T-helper 1 cell (primary cell): Measurements from ENCODE around the gene SEMA3B.
"Not testable (repeated sequence)": the region's sequence is repeated elsewhere in the genome, so short reads cannot be mapped to it uniquely, and the experiment has no call there.

Experiments
- DNase-seq, 5 donors: peaks; one replicate each; pipeline ENCODE4 v3.0.0-alpha.2; 2012 to 2020
- total RNA-seq, 4 donors: gene quantifications; one replicate each; lab custom pipeline; 2026; lab: John Stamatoyannopoulos, UW

Gene SEMA3B
- total RNA-seq, result 1.5 to 4.1 (median 2.8) reads per million in 4 donors

DNA sequence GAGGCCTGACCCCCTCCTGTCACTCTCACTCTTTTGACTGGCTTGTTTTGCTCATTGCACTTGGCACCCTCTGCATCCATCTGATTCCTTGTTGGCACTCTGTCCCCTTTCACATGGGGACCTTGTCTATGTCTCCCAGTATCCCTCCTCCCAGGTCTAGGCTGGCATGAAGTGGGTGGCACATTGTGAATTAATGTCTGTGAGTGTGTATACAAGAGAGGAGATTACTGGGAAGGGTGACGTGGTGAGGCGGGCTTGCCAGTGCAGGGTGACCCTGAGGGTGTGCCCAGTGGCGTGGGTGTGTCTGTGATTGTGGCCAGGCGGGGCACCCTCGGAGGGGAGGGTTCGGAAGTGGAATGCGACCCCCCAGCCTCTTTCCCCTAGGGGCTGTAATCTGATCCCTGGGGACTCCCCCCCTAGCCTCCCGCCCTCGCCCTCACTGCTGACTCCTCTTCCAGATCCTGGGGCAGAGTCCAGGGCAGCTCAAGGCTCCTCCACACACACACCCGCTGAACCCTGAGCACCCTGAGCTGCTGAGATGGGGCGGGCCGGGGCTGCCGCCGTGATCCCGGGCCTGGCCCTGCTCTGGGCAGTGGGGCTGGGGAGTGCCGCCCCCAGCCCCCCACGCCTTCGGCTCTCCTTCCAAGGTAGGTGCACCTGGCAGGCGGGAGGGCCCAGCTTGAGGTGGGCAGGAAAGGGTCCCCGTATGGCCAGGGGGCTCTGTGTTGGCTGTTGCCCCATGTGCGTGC, at the start of gene SEMA3B:
SEMA3B (plus strand) TSS at position 445 of the 749 bp plus-strand sequence; CDS start at position 539, 94 bp downstream.
- no peak for DNase-seq

GRCh38 chr3:50219285-50219684, 49.7 kb upstream of the SEMA3B start:
- DNase-seq, result no peak

DNA sequence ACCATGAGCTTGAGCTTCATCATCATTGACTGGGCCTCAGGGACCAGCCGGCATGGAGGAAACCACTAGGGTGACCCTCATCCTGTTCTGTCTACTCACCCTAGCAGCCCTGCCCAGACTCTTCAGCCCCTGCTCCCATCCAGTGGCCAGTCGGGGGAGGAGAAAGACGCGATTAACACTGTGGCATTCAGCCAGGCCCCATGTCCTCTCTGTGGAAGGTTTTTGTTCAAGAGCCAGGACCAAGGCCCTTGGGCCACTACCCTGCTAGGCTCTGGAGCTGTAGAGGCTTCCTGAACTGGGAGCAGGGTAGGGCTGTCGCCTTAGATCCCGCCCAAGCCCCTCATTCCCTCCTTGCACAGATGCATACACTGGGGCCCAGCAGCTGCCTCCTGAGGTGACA, 48.8 kb upstream of the SEMA3B start:
- no peak for DNase-seq

DNA sequence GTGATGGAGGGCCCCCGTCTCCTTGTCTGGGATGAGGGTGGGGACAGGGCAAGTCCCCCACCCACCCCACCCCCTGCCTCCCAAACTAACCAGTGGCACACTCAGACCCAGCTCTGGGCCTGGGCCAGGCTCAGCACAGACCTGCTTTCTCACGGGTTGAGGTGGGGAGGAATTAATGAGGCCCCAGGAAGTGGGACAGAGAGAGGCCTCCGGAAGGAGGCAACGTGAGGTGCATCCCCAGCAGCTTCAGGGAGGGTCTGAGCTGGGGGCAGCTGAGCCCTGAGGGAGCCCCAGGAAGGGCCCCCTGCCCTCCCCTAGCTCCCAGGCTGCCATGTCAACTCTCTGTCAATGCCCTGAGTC, 47.9 kb upstream of the SEMA3B start:
- DNase-seq, result no peak

DNA sequence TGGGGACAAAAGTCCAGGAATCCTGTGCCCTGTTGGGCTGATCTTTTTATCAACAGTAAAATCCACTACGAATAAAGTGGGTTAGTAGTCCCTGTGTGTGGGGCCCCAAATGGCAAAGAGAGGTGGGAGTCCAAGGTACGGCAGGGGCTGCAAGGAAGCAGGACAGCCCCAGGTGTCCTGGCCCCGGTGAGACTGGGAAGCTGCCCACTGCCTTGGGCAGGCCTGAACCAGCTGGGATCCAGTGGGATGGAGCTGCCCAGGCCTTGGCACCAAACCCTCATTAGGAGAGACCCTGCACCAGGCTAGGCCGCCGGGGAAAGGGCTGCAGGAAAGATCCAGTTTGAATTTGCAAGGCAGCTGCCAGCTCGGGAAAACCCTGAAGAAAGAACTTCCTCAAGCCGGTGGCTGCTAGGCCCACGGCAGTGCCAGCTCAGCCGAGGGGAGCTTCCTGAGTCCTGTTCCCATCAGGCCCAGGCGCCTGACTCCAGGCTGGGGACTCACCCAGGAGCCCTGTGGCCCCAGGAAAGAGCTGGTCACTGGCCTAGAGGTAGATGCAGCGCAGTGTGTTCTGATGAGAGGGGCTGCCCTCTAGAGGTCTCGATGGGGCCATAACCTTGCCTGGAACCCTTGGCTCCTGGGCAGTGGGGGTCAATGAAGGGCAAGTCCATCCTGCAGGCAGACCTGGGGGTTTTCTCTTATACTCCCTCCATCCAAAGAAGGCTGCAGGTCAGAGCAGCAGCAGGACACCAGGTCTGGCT, 47.4 kb upstream of the SEMA3B start:
- no peak for DNase-seq

DNA sequence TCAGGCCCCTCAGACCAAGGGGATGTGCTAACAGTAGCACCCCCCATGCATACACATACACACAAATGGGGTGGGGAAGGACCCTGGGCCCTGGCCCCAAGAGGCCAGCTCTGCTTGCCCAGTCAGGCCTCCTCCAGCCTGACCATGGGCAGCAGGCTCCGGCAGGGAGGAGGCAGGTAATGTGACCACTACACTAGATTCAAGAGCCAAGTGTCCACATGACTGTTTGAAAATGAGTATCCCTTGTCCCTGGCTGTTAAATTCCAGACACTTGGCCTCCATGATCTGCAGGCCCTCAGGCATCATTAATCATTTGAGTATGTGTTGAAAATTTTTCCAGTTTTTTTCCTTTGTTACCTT, 46.8 kb upstream of the SEMA3B start:
- no peak for DNase-seq

DNA sequence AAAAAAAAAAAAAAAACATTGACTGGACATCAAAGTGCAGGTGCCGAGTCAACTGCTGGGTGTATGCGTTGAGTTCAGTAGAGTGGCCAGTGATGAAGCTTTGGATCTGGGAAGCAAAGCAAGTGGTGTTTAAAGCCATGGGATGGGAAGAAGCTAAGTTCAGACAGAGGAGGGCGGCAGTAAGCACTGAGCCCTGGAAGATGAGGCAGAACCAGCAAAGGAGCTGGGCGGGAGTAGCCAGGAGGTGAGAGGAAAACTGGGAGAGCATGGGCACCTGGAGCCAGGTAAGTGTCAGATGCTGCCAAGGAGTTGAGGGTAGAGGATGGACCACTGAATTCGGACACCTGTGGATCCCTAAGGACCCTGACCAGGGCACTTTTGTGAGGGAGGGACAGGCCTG, 44.3 kb upstream of the SEMA3B start:
- DNase-seq, result no peak

GRCh38 chr3:50226888-50227389, 42.0 kb upstream of the SEMA3B start:
- peak in 3 of 5 donors; percentile 30 to 58 (median 31) for DNase-seq

DNA sequence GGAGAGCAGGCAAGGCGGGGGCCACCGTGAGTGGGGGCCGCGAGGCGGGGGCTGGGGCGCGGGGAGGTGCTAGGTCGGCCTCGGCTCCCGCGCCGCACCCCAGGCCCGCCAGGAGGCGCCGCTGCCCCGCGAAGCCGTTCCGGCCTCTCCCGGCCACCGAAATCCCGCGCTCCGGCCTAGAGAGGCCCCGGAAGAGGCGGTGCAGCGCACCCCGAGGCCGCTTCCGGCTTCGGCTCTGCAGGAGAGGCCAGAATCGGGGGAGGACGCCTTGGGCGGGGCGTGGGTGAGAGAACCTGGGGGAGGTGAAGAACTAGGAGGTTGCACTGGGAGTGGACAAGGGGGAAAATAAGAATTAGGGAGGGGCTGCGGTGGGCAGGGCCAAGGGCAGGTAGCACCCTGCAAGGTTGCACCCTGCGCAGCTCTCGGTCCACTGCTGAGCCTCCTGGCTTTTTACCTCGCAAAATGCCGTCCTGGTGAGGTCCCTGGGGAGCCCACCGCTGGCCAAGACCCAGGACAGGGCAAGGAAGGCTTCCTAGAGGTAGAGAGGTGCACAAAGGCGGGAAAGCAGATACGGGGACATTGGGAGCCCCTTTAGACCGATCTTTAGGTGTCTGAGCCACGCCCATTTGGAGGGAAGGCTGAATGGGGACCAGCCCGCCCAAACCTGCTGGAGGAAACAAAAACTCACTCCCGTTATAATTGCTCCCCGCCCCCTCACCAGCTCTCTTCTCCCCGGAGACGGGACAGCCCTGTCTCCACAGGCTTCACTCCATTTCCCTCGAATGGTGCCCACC, 41.4 kb upstream of the SEMA3B start:
- peak; percentile 83 to 93 (median 87) for DNase-seq

GRCh38 chr3:50228184-50228763, 40.7 kb upstream of the SEMA3B start:
- not testable (repeated sequence) for DNase-seq

GRCh38 chr3:50229490-50229889, 39.5 kb upstream of the SEMA3B start:
- no peak for DNase-seq

DNA sequence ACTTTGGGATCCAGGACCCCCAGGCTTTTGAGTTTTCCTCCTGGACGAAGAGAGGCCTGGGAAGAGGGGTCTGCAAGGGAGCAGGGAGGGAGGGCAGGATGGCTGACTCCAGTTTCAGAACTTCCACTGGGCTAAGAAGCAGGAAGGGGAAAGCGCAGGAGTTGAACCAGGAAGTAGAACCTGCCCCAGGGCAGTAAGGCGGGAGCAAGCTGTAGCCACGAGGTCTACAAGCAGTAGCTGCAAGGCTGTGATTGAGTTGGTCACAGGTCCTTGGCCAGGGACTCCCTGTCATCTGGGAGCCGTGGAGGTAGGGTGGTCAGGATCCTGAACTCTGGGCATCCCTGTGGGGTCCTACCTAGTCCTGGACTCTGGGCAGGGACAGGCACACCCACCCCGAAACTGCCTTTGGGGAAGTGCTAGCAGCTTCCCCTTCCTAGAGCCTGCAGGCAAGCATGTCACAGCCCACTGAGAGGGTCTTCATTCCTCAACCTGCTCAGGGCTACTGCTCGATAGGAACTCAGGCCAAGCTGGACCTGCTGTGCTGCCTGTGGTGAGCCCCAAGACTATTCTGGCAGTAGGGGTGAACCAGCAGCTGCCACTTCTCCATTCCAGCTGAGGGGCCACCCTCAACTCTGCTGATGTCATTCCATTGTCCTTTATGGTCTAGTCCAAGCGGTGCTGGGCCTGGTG, 38.7 kb upstream of the SEMA3B start:
- DNase-seq, result no peak

- no peak for DNase-seq
These were observed 38.2 kb upstream of the SEMA3B start for GRCh38 chr3:50230794-50231125.

DNA sequence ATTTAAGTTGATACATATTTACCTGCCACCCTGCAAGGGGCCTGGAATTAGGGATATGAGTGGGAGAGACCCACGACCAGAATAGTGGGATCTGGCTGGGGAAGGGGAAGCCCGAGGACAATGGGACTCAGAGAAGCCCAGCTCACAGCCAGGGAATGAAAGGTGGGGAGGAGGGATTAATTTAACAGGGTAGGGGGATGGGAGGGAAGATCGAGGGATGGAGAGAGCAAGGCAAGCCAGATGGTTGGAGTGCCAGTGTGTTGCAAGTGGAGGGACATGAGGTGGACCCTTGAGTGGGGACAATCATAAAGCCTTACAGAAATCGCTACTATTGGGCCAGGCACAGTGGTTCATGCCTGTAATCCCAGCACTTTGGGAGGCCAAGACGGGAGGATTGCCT, 37.4 kb upstream of the SEMA3B start:
- no peak for DNase-seq

- DNase-seq, result no peak
These were observed 36.6 kb upstream of the SEMA3B start for GRCh38 chr3:50232303-50232702.

DNA sequence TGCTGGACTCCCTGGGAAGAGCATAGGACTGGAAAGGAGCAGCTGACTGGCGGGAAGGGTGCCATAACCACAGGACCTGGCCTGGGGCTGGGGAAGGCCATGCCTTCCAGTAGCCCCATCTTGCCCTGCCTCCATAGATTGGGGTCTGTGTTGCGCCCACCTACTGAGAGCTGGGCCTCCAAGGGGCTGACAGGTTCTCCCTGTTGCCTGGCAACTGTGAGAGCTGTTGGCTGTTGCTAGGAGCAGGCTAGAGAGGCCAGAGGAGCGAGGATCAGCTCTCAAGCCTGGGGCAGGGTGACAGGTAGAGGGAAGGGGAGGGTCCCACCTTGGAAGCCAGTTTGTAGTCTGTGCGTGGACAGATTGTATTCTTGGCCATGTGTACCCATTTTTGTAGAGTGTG, 35.8 kb upstream of the SEMA3B start:
- no peak for DNase-seq

DNA sequence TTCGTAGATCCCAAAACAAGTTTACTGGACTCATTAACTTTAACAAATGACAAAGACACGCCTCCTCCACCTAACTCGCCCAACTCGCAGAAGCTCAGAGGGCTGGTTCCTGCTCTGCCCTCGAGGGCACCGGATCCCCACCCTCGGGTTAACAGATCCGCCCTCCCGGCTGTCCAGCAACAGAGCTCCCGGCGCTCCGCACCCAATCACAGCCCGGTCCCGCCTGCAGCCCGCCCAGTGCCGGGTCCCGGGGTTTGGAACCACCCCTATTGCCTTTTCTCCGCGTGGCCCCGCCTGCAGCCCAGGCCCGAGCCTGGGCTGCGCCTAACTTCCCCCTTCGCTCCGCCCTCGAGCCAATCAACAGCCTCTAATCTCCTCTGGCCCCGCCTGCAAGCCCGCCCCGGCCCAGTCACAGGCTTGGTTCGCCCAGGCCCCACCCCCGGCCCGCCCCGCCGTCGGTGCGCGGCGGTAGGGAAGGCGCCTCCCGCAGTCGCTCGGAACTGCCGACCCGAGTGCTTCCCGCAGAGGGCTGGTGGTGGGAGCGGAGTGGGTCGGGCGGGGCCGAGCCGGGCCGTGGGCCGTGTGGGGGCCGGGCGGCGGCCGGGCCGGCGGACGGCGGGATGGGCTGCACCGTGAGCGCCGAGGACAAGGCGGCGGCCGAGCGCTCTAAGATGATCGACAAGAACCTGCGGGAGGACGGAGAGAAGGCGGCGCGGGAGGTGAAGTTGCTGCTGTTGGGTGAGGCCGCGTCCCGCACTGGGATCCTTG, 33.0 kb upstream of the SEMA3B start, which contains the start of gene GNAI2:
GNAI2 (plus strand) TSS at position 489 of the 768 bp plus-strand sequence; CDS start at position 621, 132 bp downstream.
- peak; percentile 97 to 99 (median 99) for DNase-seq

GRCh38 chr3:50236484-50237132, 32.3 kb upstream of the SEMA3B start:
- DNase-seq, result no peak

GRCh38 chr3:50237133-50237651, 31.8 kb upstream of the SEMA3B start:
- DNase-seq, result peak in 1 of 5 donors; percentile 51

DNA sequence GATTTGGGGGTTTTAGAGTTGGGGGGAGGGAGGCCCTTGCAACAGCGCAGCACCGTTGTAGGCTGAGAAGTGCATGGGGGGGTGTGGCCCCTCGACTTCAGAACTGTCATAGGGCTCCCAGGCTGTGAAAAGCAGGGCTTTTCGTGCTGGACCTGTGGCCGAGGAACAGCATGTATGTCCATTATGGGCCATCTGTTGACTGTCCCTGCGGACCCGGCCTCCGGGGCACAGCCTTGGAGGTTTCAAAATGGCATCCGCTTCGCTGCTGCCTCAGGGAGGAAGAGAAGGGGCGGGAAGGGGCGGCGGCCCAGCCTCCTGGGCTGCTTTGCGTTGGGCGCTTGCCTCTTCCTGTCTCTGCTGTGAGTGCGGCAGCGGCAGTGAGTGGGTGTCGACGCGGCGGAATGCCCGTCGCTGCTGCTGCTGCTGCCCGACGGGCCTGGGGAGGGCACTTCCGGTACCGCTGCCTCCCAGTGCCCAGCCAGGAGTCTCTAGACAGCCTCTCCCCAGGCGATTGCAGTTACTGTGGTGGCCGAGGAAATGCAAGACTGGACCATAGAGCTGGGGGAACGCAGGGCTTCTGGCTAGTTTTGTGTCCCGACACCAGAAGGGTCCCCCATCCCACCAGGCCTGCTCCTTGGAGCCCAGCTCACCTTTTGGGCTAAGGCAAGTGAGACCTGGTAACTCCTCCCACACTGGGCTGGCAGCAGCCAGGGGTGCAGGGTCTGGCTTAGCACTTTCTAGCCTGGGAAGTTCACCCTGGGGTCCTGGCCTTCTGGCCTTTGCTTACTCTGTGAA, 31.0 kb upstream of the SEMA3B start:
- DNase-seq, result peak; percentile 72 to 92 (median 83)
